Measurements from ENCODE around the gene SHBG. TPM values are rescaled to one million over a fixed set of nuclear protein-coding genes. Genes with fewer than 3 reads are reported as not detected.
A peak's percentile ranks its signal among the peaks of the same experiment; 100 is the strongest.

The SHBG gene
- total RNA-seq, 1 donor: 0.36 TPM

GRCh38 chr17:7587420-7588151 is 42.3 kb upstream of the SHBG start:
- DNase-seq (ENCODE audit: low read depth): peak; percentile 94
- TF ChIP-seq CTCF (IDR thresholded peaks at IDR 0.05; ENCODE audit: insufficient read depth, low read length): peak; percentile 31
- peak overlapping the region; percentile 9 for H3K4me3 ChIP-seq (ENCODE audit: low read depth, low read length)

- DNase-seq (ENCODE audit: low read depth): no peak
- peak overlapping the region; percentile 38 for H3K4me3 ChIP-seq (ENCODE audit: low read depth, low read length)
- TF ChIP-seq CTCF (IDR thresholded peaks at IDR 0.05; ENCODE audit: insufficient read depth, low read length): no peak
These were observed 41.3 kb upstream of the SHBG start for GRCh38 chr17:7588553-7589203.

DNA sequence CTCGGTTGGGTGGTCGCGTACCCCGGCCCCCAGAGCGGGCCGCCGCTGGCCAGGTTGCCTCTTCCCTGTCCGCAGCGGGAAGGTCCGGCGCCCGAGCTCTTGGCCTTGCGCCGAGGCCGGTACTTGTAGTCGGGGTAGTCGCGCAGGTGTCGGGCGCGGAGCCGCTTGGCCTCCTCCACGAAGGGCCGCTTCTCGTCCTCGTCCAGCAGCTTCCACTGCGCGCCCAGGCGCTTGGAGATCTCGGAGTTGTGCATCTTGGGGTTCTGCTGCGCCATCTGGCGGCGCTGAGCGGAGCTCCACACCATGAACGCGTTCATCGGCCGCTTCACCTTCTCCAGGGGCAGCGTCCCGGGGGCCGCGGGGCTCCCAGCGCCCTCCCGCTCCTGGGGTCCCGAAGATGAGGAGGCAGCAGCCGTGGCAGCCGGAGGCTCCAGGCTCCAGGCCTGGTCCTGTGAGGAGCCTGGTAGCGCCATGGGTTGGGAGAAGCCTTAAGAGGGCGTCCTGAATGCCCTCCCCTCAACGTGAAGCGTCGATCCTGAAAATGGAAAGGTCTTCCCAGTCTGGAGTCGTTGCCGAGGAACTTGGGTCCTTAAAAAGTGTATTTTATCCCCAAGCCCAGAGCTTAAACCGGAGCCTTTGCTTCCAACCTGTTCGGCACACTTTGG is 40.6 kb upstream of the SHBG start:
- TF ChIP-seq CTCF (IDR thresholded peaks at IDR 0.05; ENCODE audit: insufficient read depth, low read length): peak; percentile 88
- H3K4me3 ChIP-seq (ENCODE audit: low read depth, low read length): peak overlapping the region; percentile 38
- peak; percentile 88 for DNase-seq (ENCODE audit: low read depth)

DNA sequence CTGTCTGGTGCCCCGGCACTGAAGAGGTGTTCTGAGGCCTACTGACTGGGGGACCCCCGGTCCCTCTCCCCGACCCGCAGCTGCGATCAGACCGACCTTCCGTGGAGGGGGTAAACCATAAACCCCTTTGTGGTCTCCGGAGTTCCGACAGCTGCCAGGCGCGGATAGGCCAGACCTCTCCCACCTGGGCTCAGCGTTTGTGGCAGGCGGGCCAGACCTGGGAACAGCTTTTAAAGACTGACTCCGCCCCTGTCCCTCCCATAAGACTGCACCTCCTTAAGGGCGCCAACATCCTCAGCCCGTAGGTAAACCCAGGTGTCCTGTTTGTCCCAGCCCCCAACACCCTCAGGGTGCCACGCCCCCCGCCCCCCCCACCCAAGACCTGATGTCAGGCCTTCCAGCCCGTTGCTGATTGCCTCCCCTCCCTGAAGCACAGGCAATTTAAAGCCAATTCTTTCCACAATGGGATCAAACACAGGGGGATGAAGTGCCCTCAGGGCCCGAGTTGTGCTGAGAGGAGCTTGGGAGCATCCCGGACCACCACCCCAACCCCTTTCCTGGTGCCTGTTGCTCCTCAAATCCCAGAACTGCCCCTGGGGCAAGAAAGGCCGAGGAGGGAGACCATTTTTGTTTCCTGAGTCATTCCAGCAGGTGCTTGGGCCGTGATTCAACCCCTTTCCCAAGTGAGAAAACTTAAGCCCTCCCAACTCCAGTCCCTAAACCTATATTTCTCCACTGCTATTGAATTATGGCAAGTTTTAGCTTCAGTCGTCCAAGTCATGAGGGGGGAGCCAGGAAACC is 39.8 kb upstream of the SHBG start, which contains the start of gene SOX15:
Gene SOX15 (minus strand): TSS at position 204 of the 801 bp plus-strand sequence. CDS start 418 bp downstream, outside the sequence.
- peak within 1 kb of the TSS; percentile 38 for H3K4me3 ChIP-seq (ENCODE audit: low read depth, low read length)

GRCh38 chr17:7590743-7591142 is 39.2 kb upstream of the SHBG start:
- no peak for TF ChIP-seq CTCF (IDR thresholded peaks at IDR 0.05; ENCODE audit: insufficient read depth, low read length)

More for the DNA sequence above, 39.8 kb upstream of the SHBG start, which contains the start of gene SOX15:
- no peak for TF ChIP-seq CTCF (IDR thresholded peaks at IDR 0.05; ENCODE audit: insufficient read depth, low read length)
- no peak for DNase-seq (ENCODE audit: low read depth)

GRCh38 chr17:7591596-7591995 is 38.3 kb upstream of the SHBG start:
- no peak for DNase-seq (ENCODE audit: low read depth)
- no peak overlapping the region for H3K4me3 ChIP-seq (ENCODE audit: low read depth, low read length)
- no peak for TF ChIP-seq CTCF (IDR thresholded peaks at IDR 0.05; ENCODE audit: insufficient read depth, low read length)

More at GRCh38 chr17:7590743-7591142, 39.2 kb upstream of the SHBG start:
- H3K4me3 ChIP-seq (ENCODE audit: low read depth, low read length): no peak overlapping the region
- DNase-seq (ENCODE audit: low read depth): peak; percentile 57
